ENCODE data around the gene EMX1.

The EMX1 gene

DNA sequence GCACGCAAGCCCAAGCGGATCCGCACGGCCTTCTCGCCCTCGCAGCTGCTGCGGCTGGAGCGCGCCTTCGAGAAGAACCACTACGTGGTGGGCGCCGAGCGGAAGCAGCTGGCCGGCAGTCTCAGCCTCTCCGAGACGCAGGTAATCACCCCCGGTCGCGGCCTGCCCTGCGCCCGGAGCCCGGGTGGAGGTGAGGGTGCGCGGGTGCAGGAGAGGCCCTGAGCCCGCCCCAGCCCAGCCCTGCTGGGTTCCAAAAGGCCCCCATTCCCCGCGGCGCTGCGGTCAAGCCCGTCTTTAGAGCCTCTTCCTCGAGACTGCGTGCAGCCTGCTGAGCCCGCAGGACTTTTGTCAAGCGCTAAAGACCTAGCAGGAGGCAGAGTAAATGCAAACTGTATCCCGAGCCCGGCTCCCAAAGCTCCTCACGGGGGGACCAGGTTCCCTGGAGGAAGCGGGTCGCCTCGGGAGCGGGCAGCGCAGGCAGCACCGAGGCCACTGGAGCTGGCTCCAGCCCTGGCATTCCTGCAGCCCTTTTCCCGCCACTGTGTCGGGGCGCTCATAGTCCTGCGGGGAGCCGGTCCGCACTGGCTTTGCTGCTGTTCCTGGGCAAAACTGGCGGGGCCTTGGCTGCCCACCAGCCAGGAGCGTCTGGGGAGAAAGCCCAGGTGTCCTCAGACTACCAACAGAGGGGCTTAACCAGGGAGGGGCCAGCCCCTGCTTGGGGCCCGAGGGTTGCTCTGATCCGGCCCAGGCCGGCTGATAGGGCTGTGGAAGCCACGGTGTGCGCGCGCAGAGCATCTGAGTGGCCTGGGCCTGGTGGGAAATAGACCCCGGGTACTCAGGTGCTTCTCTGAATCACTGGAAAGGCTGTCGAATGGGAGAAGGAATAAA is 7.3 kb downstream of the EMX1 start:
- TF ChIP-seq, protein P1, sequence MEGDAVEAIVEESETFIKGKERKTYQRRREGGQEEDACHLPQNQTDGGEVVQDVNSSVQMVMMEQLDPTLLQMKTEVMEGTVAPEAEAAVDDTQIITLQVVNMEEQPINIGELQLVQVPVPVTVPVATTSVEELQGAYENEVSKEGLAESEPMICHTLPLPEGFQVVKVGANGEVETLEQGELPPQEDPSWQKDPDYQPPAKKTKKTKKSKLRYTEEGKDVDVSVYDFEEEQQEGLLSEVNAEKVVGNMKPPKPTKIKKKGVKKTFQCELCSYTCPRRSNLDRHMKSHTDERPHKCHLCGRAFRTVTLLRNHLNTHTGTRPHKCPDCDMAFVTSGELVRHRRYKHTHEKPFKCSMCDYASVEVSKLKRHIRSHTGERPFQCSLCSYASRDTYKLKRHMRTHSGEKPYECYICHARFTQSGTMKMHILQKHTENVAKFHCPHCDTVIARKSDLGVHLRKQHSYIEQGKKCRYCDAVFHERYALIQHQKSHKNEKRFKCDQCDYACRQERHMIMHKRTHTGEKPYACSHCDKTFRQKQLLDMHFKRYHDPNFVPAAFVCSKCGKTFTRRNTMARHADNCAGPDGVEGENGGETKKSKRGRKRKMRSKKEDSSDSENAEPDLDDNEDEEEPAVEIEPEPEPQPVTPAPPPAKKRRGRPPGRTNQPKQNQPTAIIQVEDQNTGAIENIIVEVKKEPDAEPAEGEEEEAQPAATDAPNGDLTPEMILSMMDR (IDR thresholded peaks at IDR 0.05): no peak

- TF ChIP-seq, protein P1 (IDR thresholded peaks at IDR 0.05): no peak
These were observed 8.1 kb downstream of the EMX1 start for GRCh38 chr2:72925328-72925943.

- TF ChIP-seq, protein P1 (IDR thresholded peaks at IDR 0.05): no peak
These were observed 9.0 kb downstream of the EMX1 start for GRCh38 chr2:72926368-72926767.

DNA sequence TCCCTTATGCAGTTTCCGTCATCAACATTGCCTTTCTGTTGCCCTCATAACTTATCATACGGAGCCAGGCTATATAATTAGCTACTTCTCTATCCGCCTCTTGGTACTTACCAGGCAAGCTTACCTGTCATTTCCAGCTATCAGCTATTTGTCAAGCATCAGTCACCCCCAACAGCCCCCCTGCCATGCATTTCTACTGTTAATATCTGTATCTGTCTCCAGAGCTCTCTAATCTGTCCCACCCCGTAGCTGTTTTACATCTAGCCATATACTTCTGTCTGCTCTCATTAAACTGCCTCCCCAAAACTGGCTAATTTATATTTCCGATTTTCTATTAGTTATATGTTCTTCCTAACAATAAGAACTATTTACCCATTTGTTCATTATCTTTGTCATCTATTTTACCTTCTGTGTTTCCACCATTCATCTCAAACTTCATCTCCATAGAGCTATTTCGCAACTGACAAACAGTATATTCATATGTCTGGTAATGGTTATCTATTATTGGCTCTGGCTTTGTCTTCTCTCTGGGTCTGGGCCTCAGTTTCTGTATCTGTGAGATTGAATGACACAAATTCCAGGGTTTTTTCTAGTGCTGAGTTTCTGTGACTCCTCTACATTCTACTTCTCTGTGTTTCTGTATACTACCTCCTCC is 9.6 kb downstream of the EMX1 start:
- TF ChIP-seq, protein P1 (IDR thresholded peaks at IDR 0.05): no peak

DNA sequence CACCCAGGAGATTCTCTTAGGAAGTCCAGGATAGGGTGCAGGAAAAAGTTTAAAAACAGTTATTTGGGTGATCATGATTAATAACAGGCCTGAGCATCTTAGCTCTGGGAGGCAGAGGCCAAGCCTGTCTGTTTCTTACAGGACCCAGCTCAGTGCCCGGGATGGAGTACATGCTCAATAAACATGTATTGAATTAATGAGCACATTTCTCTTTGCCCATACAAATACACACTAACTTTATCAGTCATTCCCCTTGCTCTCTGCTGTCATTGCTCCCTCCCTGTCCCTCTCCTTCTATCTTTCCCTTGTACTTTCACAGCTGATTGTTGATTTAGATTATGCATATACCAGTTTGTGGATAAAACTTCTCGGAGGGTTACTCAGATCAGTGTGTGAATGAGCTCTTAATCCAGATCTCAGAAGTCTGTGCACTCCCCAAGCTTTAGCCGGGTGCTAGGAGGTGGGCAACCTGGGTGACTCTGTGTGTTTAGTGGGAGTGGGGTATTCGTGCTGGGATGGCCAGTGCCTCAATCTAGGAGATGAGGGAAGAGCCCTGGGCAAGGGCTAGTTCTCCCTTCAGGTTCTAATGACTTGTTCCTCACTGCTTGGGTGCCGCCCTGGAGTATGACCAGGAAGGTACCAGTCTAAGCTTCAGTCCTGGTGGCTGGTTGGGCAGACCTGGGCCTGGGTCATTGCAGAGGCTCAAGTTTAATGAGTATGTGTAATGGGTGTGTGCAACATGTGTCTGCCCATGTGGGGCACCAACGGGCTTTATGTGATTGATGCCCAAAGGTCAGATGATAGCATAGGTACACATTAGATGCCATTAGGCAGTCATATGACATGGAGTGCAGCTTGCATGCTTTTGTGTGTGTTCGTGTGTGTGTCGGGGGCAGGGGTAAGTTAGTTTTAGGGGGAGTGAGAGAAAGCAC is 10.6 kb downstream of the EMX1 start:
- TF ChIP-seq, protein P1 (IDR thresholded peaks at IDR 0.05): no peak

DNA sequence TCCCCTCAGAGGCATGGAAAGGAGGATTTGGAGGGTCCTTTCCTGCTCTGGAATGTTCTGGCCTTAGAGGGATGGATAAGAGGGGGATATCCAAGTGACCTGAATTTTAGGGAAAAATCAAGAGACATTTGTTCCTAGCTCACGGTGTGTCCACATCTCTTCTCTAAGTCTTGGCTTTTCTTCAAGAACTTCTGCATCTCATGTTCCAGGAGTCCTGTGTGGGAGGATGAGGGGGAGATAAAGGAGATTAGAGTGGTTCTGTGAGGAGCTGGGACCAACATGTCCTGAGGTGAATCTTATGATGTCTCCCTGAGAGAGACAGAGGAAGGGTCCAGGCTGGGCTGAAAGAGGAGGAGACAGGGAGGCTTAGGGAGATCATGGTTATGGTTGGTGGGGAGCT is 11.7 kb downstream of the EMX1 start:
- TF ChIP-seq, protein P1 (IDR thresholded peaks at IDR 0.05): no peak
